ENCODE results near the gene DUSP10.

DUSP10 gene

GRCh38 chr1:221717485-221717853 lies 24.4 kb downstream of the DUSP10 start:
- TF ChIP-seq, protein P1, sequence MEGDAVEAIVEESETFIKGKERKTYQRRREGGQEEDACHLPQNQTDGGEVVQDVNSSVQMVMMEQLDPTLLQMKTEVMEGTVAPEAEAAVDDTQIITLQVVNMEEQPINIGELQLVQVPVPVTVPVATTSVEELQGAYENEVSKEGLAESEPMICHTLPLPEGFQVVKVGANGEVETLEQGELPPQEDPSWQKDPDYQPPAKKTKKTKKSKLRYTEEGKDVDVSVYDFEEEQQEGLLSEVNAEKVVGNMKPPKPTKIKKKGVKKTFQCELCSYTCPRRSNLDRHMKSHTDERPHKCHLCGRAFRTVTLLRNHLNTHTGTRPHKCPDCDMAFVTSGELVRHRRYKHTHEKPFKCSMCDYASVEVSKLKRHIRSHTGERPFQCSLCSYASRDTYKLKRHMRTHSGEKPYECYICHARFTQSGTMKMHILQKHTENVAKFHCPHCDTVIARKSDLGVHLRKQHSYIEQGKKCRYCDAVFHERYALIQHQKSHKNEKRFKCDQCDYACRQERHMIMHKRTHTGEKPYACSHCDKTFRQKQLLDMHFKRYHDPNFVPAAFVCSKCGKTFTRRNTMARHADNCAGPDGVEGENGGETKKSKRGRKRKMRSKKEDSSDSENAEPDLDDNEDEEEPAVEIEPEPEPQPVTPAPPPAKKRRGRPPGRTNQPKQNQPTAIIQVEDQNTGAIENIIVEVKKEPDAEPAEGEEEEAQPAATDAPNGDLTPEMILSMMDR (conservative IDR thresholded peaks at IDR 0.05; ENCODE audit: control insufficient read depth, insufficient read depth, low read depth, low read length) = no peak
- no peak overlapping the region for H3K4me3 ChIP-seq (ENCODE audit: control insufficient read depth, low read depth, low read length)
- no peak for DNase-seq (ENCODE audit: low read depth)

GRCh38 chr1:221716713-221717484 lies 25.0 kb downstream of the DUSP10 start:
- TF ChIP-seq, protein P1 (conservative IDR thresholded peaks at IDR 0.05; ENCODE audit: control insufficient read depth, insufficient read depth, low read depth, low read length) = no peak
- DNase-seq (ENCODE audit: low read depth) = no peak
- H3K4me3 ChIP-seq (ENCODE audit: control insufficient read depth, low read depth, low read length) = no peak overlapping the region

- no peak overlapping the region for H3K4me3 ChIP-seq (ENCODE audit: control insufficient read depth, low read depth, low read length)
- TF ChIP-seq, protein P1 (conservative IDR thresholded peaks at IDR 0.05; ENCODE audit: control insufficient read depth, insufficient read depth, low read depth, low read length) = no peak
- DNase-seq (ENCODE audit: low read depth) = peak; percentile 59
These were observed 26.3 kb downstream of the DUSP10 start for GRCh38 chr1:221715321-221716169.

- H3K4me3 ChIP-seq (ENCODE audit: control insufficient read depth, low read depth, low read length) = no peak overlapping the region
- TF ChIP-seq, protein P1 (conservative IDR thresholded peaks at IDR 0.05; ENCODE audit: control insufficient read depth, insufficient read depth, low read depth, low read length) = no peak
- no peak for DNase-seq (ENCODE audit: low read depth)
These were observed 27.4 kb downstream of the DUSP10 start for GRCh38 chr1:221714227-221715152.

GRCh38 chr1:221712776-221713431 lies 29.0 kb downstream of the DUSP10 start:
- H3K4me3 ChIP-seq (ENCODE audit: control insufficient read depth, low read depth, low read length) = no peak overlapping the region
- DNase-seq (ENCODE audit: low read depth) = no peak
- TF ChIP-seq, protein P1 (conservative IDR thresholded peaks at IDR 0.05; ENCODE audit: control insufficient read depth, insufficient read depth, low read depth, low read length) = no peak

Measured in fibroblast of mammary gland (primary cell).